Right cardiac atrium (tissue), 5 donors: ENCODE measurements around the gene PPFIA3. TPM values are rescaled to one million over a fixed set of nuclear protein-coding genes. Genes with fewer than 3 reads are reported as not detected.
A peak's percentile ranks its signal among the peaks of the same experiment; 100 is the strongest.

Source experiments
- ATAC-seq, 2 donors: fragments of 200-7000 bp; cut with Tn5 transposase; one replicate each; pipeline versions ENCODE4 v1.8.0 to v1.9.1; 2020; ENCODE audit warnings: moderate library complexity in 2 of 2, mild to moderate bottlenecking in 1 of 2
- DNase-seq, 3 donors: peaks; one replicate each; pipeline ENCODE4 v3.0.0-alpha.2; 2020
- H3K27ac ChIP-seq: one replicate; pipeline ENCODE4 v1.5.1; 2013; ENCODE audit warnings: mild to moderate bottlenecking, low read length, control low read depth, moderate library complexity
- H3K27me3 ChIP-seq: one replicate; pipeline ENCODE4 v1.6.1; 2013; ENCODE audit not compliant: control insufficient read depth, insufficient read depth
- H3K4me1 ChIP-seq: one replicate; pipeline ENCODE4 v1.6.1; 2013; ENCODE audit warnings: low read length; ENCODE audit not compliant: control insufficient read depth, insufficient read depth
- H3K4me3 ChIP-seq: one replicate; pipeline ENCODE4 v1.5.1; 2013; ENCODE audit warnings: low read length, control low read depth
- H3K9me3 ChIP-seq: one replicate; pipeline ENCODE4 v1.6.1; 2013; ENCODE audit warnings: low read length; ENCODE audit not compliant: control insufficient read depth
- WGBS: extraction: QIAGEN DNeasy Blood & Tissue Kit; methylation state at CpG from one replicate; pipeline ENCODE4 v1.1.7; 2013; 5-methylcytosine and 5-hydroxymethylcytosine counted together
- intact Hi-C, 4 donors: fragments of 100-400 bp; cut with DNase I; formaldehyde crosslinking; loops; one replicate each; pipeline versions ENCODE4 v1.11.0 to v1.14.0; 2022 to 2023
- polyA plus RNA-seq: library from polyadenylated mRNA; stranded (reverse); fragments of 200-250 nt; gene quantifications from one replicate; pipeline ENCODE4 v1.2.3, GENCODE V29; 2013
- total RNA-seq, 4 donors: library from RNA; stranded (reverse); fragmentation: NEBNext Ultra II Directional; extraction: Animal tissue kit (Norgen Biotek cat#: 25700); gene quantifications; one replicate each; pipeline ENCODE4 v1.2.1, GENCODE V29; 2021
- donor health status: healthy with polysubstance abuse.
- donor health status: DM: no; HTN: yes; CAD: no.
- donor health status: DM: no; HTN: no; CAD: no.
- donor health status: DM: no; HTN: yes; CAD: no; lungs with severe emphysema.
- donor health status: DM: yes; HTN: yes; CAD: no.

Gene PPFIA3
- total and polyA plus RNA-seq, 5 donors: 9.5 to 13.2 (median 11.3) TPM

GRCh38 chr19:49150106-49150943, 31.0 kb downstream of the PPFIA3 start:
- H3K4me1 ChIP-seq: peaks cover 4% of the 10 kb centered on the region
- under 1% methylated on average over 74 of the region's 75 CpGs for WGBS

GRCh38 chr19:49150944-49151243, 31.6 kb downstream of the PPFIA3 start:
- WGBS: 7% methylated on average over 16 of the region's 16 CpGs
- intact Hi-C loops: loop anchor here in 1 of 4 donors (5.0 kb wide), 1 partner anchor 34 kb away; the partner anchor contains the start of genes C19orf73 and PPFIA3
- Histone ChIP-seq H3K9me3 (no peaks in the 10 kb centered on the region), H3K4me3 (peak overlapping the region; percentile 66), H3K4me1 (peaks cover 4% of the 10 kb centered on the region), H3K27me3 (no peaks in the 10 kb centered on the region), H3K27ac (peak overlapping the region; percentile 6)
- ATAC-seq (no peak), DNase-seq (no peak)

More at GRCh38 chr19:49150106-49150943, 31.0 kb downstream of the PPFIA3 start:
- Histone ChIP-seq H3K9me3 (no peaks in the 10 kb centered on the region), H3K4me3 (peak overlapping the region; percentile 66), H3K27me3 (no peaks in the 10 kb centered on the region), H3K27ac (peak overlapping the region; percentile 85)
- DNase-seq (peak; percentile 86 to 94 (median 94)), ATAC-seq (peak; percentile 62 to 64)
- intact Hi-C loops: loop anchor here in 1 of 4 donors (5.0 kb wide), 1 partner anchor 33 kb away; the partner anchor contains the start of genes C19orf73 and PPFIA3

- Histone ChIP-seq H3K4me3 (peak overlapping the region; percentile 21), H3K9me3 (no peaks in the 10 kb centered on the region), H3K27ac (peak overlapping the region; percentile 39), H3K4me1 (peaks cover 4% of the 10 kb centered on the region), H3K27me3 (no peaks in the 10 kb centered on the region)
- 10% methylated on average over 45 of the region's 45 CpGs for WGBS
- DNase-seq (peak; percentile 68 to 88 (median 86)), ATAC-seq (peak; percentile 2)
- intact Hi-C loops: loop anchor here in 1 of 4 donors (5.0 kb wide), 1 partner anchor 34 kb away; the partner anchor contains the start of genes C19orf73 and PPFIA3
Measured at GRCh38 chr19:49151267-49152118, 32.1 kb downstream of the PPFIA3 start.

- intact Hi-C loops: loop anchor here in 1 of 4 donors (5.0 kb wide), 1 partner anchor 35 kb away; the partner anchor contains the start of genes C19orf73 and PPFIA3
Measured at GRCh38 chr19:49152119-49152550, 32.8 kb downstream of the PPFIA3 start.

GRCh38 chr19:49153167-49153809, 33.9 kb downstream of the PPFIA3 start:
- intact Hi-C loops: loop anchor here in 1 of 4 donors (5.0 kb wide), 1 partner anchor 36 kb away; the partner anchor contains the start of genes C19orf73 and PPFIA3
- Histone ChIP-seq H3K27me3 (no peaks in the 10 kb centered on the region), H3K27ac (peak overlapping the region; percentile 5), H3K9me3 (no peaks in the 10 kb centered on the region), H3K4me1 (peaks cover 6% of the 10 kb centered on the region), H3K4me3 (peak overlapping the region; percentile 11)
- DNase-seq (no peak), ATAC-seq (no peak)
- 82% methylated on average over 10 of the region's 10 CpGs for WGBS

More at GRCh38 chr19:49152119-49152550, 32.8 kb downstream of the PPFIA3 start:
- ATAC-seq (no peak), DNase-seq (no peak)
- WGBS: 19% methylated on average over 10 of the region's 10 CpGs
- peak overlapping the region; percentile 39 for H3K27ac ChIP-seq
- H3K4me3 ChIP-seq: peak overlapping the region; percentile 21
- H3K27me3 ChIP-seq: no peaks in the 10 kb centered on the region
- H3K9me3 ChIP-seq: no peaks in the 10 kb centered on the region
- peaks cover 4% of the 10 kb centered on the region for H3K4me1 ChIP-seq

GRCh38 chr19:49154279-49154678, 34.9 kb downstream of the PPFIA3 start:
- H3K27ac ChIP-seq: peak overlapping the region; percentile 49
- no peak for ATAC-seq
- intact Hi-C loops: loop anchor here in 1 of 4 donors (5.0 kb wide), 1 partner anchor 37 kb away; the partner anchor contains the start of genes C19orf73 and PPFIA3

GRCh38 chr19:49155005-49155819, 35.9 kb downstream of the PPFIA3 start, which contains the start of gene HRC:
Gene HRC, minus strand, starts transcription at chr19:49155396. Its CDS starts 159 bp downstream, at chr19:49155237.
- peak within 1 kb of the TSS; percentile 27 for H3K4me3 ChIP-seq

More at GRCh38 chr19:49154279-49154678, 34.9 kb downstream of the PPFIA3 start:
- Histone ChIP-seq H3K4me3 (peak overlapping the region; percentile 27), H3K27me3 (no peaks in the 10 kb centered on the region), H3K4me1 (peaks cover 6% of the 10 kb centered on the region), H3K9me3 (no peaks in the 10 kb centered on the region)
- peak in 1 of 3 donors; percentile 7 for DNase-seq
- 95% methylated on average over 6 of the region's 6 CpGs for WGBS

GRCh38 chr19:49155820-49156346, 36.5 kb downstream of the PPFIA3 start:
- 28% methylated on average over 4 of the region's 4 CpGs for WGBS
- peak overlapping the region; percentile 94 for H3K27ac ChIP-seq
- no peaks in the 10 kb centered on the region for H3K27me3 ChIP-seq
- H3K4me1 ChIP-seq: peaks cover 6% of the 10 kb centered on the region
- ATAC-seq (peak; percentile 32 to 40), DNase-seq (peak in 2 of 3 donors; percentile 60 to 77)
- H3K9me3 ChIP-seq: no peaks in the 10 kb centered on the region
- intact Hi-C loops: loop anchor here in 1 of 4 donors (5.0 kb wide), 1 partner anchor 34 kb away; no protein-coding TSS in a partner anchor
- H3K4me3 ChIP-seq: no peak overlapping the region

More at GRCh38 chr19:49155005-49155819, 35.9 kb downstream of the PPFIA3 start, which contains the start of gene HRC:
- Histone ChIP-seq H3K27me3 (no peaks in the 10 kb centered on the region), H3K4me1 (peaks cover 6% of the 10 kb centered on the region), H3K27ac (peak within 1 kb of the TSS; percentile 94), H3K9me3 (no peaks in the 10 kb centered on the region)
- DNase-seq (peak; percentile 49 to 87 (median 84)), ATAC-seq (peak; percentile 43 to 57)
- intact Hi-C loops: loop anchor here in 1 of 4 donors (5.0 kb wide), 1 partner anchor 33 kb away; no protein-coding TSS in a partner anchor
- 30% methylated on average over 19 of the region's 19 CpGs for WGBS
